AG04450 (cell line): Measurements from ENCODE around the gene TRAPPC6A. TPM values are rescaled to one million over a fixed set of nuclear protein-coding genes. Genes with fewer than 3 reads are reported as not detected.

ENCODE experiments used
- CTCF ChIA-PET: fragments of 300-600, 350-600 bp; formaldehyde crosslinking; extraction: SDS; loops from one replicate; lab custom pipeline; 2022; ENCODE audit warnings: antibody characterized with exemption, inconsistent platforms; lab: Charles Lee
- POLR2A ChIA-PET: fragments of 350-600 bp; formaldehyde crosslinking; extraction: SDS; loops from one replicate; lab custom pipeline; 2021; ENCODE audit warnings: antibody characterized with exemption, inconsistent platforms; lab: Yijun Ruan, JAX
- DNase-seq: peaks from one replicate; pipeline ENCODE4 v3.0.0-alpha.2; 2011; ENCODE audit warnings: low read depth, low spot score
- H3K27ac ChIP-seq: one replicate; pipeline ENCODE4 v1.5.1; 2012; ENCODE audit warnings: low read depth, low read length, control low read depth
- H3K27me3 ChIP-seq: one replicate; pipeline ENCODE4 v1.6.0; 2012; ENCODE audit warnings: low read length; ENCODE audit not compliant: control insufficient read depth, insufficient read depth
- H3K4me3 ChIP-seq: 2 replicates; pipeline ENCODE4 v1.5.1; 2011; ENCODE audit warnings: mild to moderate bottlenecking, low read depth, low read length, control low read depth
- H3K9me3 ChIP-seq: 2 replicates; pipeline ENCODE4 v1.5.1; 2012; ENCODE audit warnings: low read length; ENCODE audit not compliant: control insufficient read depth, insufficient read depth
- polyA plus RNA-seq: library from polyadenylated mRNA; depleted of rRNA; stranded (reverse); fragments of >200 nt; gene quantifications from 2 replicates; pipeline ENCODE4 v1.2.3, GENCODE V29; 2011
- TF ChIP-seq, protein P1 (sequence below): IDR thresholded peaks from 2 replicates; pipeline ENCODE4 v1.5.1; 2011; ENCODE audit warnings: low read depth, low read length, control low read depth, inconsistent platforms

The TRAPPC6A gene
- polyA plus RNA-seq, 1 experiment, result 5.8 TPM

DNA sequence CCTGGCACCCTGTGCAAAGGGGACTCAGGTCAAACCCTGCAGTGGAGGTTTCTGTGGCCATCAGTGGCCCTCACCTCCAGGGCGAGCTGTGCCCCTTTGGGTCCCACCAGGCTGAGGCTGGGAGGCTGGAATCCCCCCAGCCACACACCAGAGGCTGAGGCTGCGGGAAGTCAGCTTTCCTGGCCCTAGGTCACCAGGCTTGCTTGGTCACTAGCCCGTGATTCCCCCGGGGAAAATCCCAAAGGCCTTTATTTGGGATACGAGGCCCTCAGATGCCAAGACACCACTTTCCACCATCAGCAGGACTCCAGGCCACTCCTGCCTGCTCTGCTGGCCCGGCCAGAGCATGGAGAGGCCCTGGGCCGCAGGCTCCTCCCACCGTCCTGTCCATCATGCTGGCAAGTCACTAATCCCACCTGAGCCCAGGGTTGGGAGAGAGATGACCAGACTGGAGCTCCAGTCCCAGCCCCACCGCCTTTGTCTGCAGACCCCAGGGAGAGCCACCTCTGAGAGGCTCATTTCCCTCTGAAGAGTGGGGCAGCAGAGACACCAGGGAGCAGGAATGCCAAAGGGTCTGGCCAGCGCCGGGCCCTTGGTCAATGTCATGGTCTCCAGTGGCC is 21.9 kb downstream of the TRAPPC6A start:
- TF ChIP-seq, protein P1, sequence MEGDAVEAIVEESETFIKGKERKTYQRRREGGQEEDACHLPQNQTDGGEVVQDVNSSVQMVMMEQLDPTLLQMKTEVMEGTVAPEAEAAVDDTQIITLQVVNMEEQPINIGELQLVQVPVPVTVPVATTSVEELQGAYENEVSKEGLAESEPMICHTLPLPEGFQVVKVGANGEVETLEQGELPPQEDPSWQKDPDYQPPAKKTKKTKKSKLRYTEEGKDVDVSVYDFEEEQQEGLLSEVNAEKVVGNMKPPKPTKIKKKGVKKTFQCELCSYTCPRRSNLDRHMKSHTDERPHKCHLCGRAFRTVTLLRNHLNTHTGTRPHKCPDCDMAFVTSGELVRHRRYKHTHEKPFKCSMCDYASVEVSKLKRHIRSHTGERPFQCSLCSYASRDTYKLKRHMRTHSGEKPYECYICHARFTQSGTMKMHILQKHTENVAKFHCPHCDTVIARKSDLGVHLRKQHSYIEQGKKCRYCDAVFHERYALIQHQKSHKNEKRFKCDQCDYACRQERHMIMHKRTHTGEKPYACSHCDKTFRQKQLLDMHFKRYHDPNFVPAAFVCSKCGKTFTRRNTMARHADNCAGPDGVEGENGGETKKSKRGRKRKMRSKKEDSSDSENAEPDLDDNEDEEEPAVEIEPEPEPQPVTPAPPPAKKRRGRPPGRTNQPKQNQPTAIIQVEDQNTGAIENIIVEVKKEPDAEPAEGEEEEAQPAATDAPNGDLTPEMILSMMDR, result no peak
- ChIA-PET POLR2A (no interaction called here), CTCF (no interaction called here)
- H3K4me3 ChIP-seq, result no peak overlapping the region
- H3K9me3 ChIP-seq, result peaks cover 5% of the 10 kb centered on the region; the same call in 1 of the 2 replicates
- H3K27me3 ChIP-seq, result peaks cover 17% of the 10 kb centered on the region
- no peak overlapping the region for H3K27ac ChIP-seq
- DNase-seq, result no peak

DNA sequence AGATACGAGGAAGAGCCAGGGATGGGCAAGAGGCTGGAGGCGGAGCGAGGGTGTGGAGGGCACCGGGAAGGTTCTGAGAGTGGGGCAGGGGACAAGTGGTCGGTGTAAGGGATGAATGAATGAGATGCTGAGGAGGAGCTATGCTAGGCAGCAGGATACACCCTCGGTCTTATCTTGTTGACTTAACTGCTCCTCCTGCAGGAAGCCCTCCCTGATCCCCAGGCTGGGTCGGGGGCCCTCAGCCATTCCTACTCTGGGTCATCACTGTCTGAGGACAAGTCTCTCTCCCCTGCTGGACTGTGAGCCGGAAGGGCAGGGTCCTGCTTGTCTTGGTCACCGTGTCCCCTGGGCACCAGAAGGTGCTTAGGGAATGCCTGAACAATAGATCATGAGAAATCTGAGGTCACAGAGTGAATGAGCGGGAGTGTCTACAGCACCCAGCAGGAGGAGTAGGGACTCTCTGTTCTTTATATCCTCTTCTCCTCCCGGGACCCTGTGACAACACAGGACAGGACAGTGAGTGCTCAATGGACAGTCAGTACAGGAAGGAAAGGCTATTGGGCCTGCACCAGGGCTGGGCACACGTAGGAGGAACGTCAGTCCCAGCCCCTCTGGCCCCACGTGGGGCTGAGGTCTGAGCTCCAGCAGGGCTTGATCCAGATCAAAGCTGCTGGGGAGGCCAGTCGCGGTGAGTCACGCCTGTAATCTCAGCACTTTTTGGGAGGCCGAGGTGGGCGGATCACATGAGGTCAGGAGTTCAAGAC is 23.8 kb downstream of the TRAPPC6A start:
- H3K27ac ChIP-seq, result no peak overlapping the region
- H3K4me3 ChIP-seq, result 0 out of 2 replicates have a peak overlapping the region, but pooled peaks have one; percentile 7
- peaks cover 5% of the 10 kb centered on the region; the same call in 1 of the 2 replicates for H3K9me3 ChIP-seq
- TF ChIP-seq, protein P1, result peak; percentile 1; the same call in 1 of the 2 replicates
- DNase-seq, result no peak
- ChIA-PET CTCF (interaction anchor here (1.7 kb wide), 1 partner anchor 29 kb away, joined by 6 read pairs; no protein-coding TSS in a partner anchor), POLR2A (interaction anchor here (0.6 kb wide), 2 partner anchors 26 to 77 kb away, joined by 4 to 11 read pairs; no protein-coding TSS in a partner anchor)
- peaks cover 14% of the 10 kb centered on the region for H3K27me3 ChIP-seq

DNA sequence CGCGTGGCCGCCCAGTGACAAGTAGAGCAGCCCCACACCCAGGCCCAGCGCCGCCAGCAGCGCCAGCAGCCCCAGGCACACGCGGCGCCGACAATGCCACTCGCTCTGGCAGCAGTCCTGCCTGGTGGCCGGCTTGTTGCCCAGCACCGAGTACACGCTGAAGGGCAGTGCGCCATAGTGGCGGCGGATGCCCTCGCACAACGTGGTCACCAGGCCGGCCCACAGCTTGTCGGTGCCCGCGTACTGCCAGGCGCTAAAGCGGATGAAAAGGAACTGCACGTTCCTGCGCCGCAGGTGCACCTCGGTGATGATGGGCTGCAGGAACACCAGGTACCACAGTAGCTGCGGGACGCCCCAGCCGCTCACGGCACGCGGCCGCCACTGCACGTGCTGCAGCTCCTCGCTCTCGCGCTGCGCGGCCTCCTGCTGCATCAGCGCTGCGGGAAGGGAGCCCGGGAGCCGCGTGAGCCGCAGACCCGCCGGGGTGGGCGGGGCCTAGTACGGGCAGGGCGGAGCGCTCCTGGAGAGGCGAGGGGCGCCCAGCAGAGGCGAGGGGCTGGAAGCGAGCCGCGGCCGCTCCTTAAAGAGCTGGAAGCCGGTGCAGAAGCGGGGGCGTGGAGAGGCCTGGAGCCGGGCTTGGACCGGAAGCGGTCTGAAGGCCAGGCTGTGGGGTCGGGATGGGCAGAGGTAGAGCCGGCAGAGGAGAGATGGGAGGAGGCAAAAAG is 24.5 kb downstream of the TRAPPC6A start:
- no peak overlapping the region for H3K27ac ChIP-seq
- H3K9me3 ChIP-seq, result peaks cover 5% of the 10 kb centered on the region; the same call in 1 of the 2 replicates
- ChIA-PET CTCF (no interaction called here), POLR2A (interaction anchor here (0.7 to 2.3 kb wide), 2 partner anchors 25 to 119 kb away, joined by 3 to 8 read pairs; partner anchors contain the start of genes BLOC1S3 and TRAPPC6A)
- DNase-seq, result no peak
- TF ChIP-seq, protein P1, result no peak
- peak overlapping the region; percentile 25; the same call in 1 of the 2 replicates for H3K4me3 ChIP-seq
- peaks cover 14% of the 10 kb centered on the region for H3K27me3 ChIP-seq

DNA sequence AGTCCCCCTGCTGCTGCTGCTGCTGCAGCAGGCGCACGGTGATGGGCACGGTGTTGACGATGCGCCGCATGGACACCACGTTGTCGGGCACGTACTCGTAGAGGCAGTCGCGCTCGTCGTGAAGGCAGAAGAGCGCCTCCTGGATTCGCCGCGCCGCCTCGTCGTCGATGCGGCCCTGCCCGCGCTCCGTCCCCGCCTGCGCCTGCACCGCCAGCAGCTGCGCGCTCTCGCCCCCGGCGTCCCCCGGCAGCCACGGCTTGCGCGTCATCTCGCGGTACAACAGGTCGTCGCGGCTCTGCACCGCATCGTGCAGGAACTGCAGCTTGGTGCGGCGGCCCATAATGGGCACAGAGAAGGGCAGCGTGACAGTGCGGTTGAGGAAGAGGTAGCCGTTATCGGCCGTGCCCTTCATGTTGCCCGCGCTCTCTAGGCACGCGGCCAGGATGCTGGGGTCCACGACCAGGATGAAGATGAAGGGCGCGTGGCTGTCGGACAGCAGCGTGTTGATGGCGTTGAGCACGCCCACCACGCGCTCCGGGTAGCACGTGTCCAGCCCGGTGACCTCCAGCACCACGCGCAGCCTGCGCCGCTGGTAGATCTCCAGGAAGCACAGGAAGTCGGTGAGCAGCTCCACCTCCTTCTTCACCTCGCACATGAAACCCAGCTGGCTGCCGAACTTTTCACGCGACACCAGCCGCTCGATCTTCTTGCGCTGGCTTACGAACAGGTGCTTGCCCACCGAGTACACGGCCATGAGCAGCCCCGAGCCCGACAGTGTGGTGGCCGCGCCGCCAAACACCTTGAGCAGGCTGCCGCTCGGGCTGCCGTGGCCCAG is 25.3 kb downstream of the TRAPPC6A start:
- Histone ChIP-seq H3K27ac (no peak overlapping the region), H3K9me3 (peaks cover 5% of the 10 kb centered on the region; the same call in 1 of the 2 replicates), H3K4me3 (peak overlapping the region; percentile 25), H3K27me3 (peaks cover 14% of the 10 kb centered on the region)
- POLR2A ChIA-PET, result interaction anchor here (0.7 to 2.3 kb wide), 3 partner anchors 25 to 325 kb away, joined by 3 to 8 read pairs (median 3); partner anchors contain the start of genes BLOC1S3 and TRAPPC6A
- no peak for DNase-seq
- TF ChIP-seq, protein P1, result no peak
- CTCF ChIA-PET, result no interaction called here
